22Rv1 (cell line): ENCODE results near the gene SPRYD7.
"Not testable (repeated sequence)": the region's sequence is repeated elsewhere in the genome, so short reads cannot be mapped to it uniquely, and the experiment has no call there.

Source experiments
- H3K27ac ChIP-seq: fragments of 450-650 bp; 2 replicates; pipeline ENCODE4 v1.5.1; 2017
- CTCF ChIP-seq: fragments of 450-650 bp; IDR thresholded peaks from 2 replicates; pipeline ENCODE4 v1.5.1; 2017; ENCODE audit warnings: mild to moderate bottlenecking
- ZFX ChIP-seq: fragments of 450-650 bp; IDR thresholded peaks from 2 replicates; pipeline ENCODE4 v1.6.1; 2017; ENCODE audit warnings: antibody characterized with exemption, borderline replicate concordance

Gene SPRYD7

GRCh38 chr13:49972709-49973108 is 36.6 kb upstream of the SPRYD7 start:
- TF ChIP-seq ZFX (no peak), CTCF (no peak)
- H3K27ac ChIP-seq: no peak overlapping the region

- H3K27ac ChIP-seq: no peak overlapping the region
- no peak for TF ChIP-seq ZFX
- no peak for TF ChIP-seq CTCF
Measured at GRCh38 chr13:49967456-49967855, 31.3 kb upstream of the SPRYD7 start.

- TF ChIP-seq ZFX (no peak), CTCF (no peak)
- H3K27ac ChIP-seq: no peak overlapping the region
Measured at GRCh38 chr13:49958321-49958720, 22.2 kb upstream of the SPRYD7 start.

GRCh38 chr13:49956131-49956530 is 20.0 kb upstream of the SPRYD7 start:
- H3K27ac ChIP-seq: no peak overlapping the region
- TF ChIP-seq CTCF (no peak), ZFX (no peak)

- H3K27ac ChIP-seq: no peak overlapping the region
- TF ChIP-seq ZFX: no peak
- TF ChIP-seq CTCF: no peak
Measured at GRCh38 chr13:49954674-49955455, 18.7 kb upstream of the SPRYD7 start.

GRCh38 chr13:49953560-49953959 is 17.4 kb upstream of the SPRYD7 start:
- H3K27ac ChIP-seq: no peak overlapping the region
- TF ChIP-seq ZFX (no peak), CTCF (no peak)

- no peak overlapping the region for H3K27ac ChIP-seq
- TF ChIP-seq CTCF: no peak
- TF ChIP-seq ZFX: no peak
Measured at GRCh38 chr13:49951754-49952535, 15.8 kb upstream of the SPRYD7 start.

GRCh38 chr13:49948777-49949270 is 12.7 kb upstream of the SPRYD7 start:
- H3K27ac ChIP-seq: not testable (repeated sequence)
